ENCODE results near the gene ERF.
A peak's percentile ranks its signal among the peaks of the same experiment; 100 is the strongest.
"Not testable (repeated sequence)": the region's sequence is repeated elsewhere in the genome, so short reads cannot be mapped to it uniquely, and the experiment has no call there.

ERF gene

GRCh38 chr19:42269478-42270345, 14.8 kb upstream of the ERF start:
- H3K9ac ChIP-seq (ENCODE audit: insufficient read length, low read depth): peak overlapping the region; percentile 61
- peaks cover 31% of the 10 kb centered on the region for H3K36me3 ChIP-seq (ENCODE audit: insufficient read depth, insufficient read length, low read length)
- H3K4me3 ChIP-seq (ENCODE audit: insufficient read length, low read depth): peak overlapping the region; percentile 36
- H3K4me1 ChIP-seq (ENCODE audit: insufficient read depth, insufficient read length): peaks cover 2% of the 10 kb centered on the region
- H3K27me3 ChIP-seq (ENCODE audit: insufficient read depth, insufficient read length): no peaks in the 10 kb centered on the region
- no peak for DNase-seq (ENCODE audit: low read depth, low spot score)
- H3K9me3 ChIP-seq (ENCODE audit: insufficient read depth, low read length): no peaks in the 10 kb centered on the region
- no peak for TF ChIP-seq SUZ12 (IDR thresholded peaks at IDR 0.05; ENCODE audit: extremely low read depth, insufficient read depth, insufficient read length)
- no peak for TF ChIP-seq YY1 (IDR thresholded peaks at IDR 0.05; ENCODE audit: insufficient read depth, insufficient read length)
- TF ChIP-seq ZNF274 (IDR thresholded peaks at IDR 0.05; ENCODE audit: low read depth, low read length): no peak

DNA sequence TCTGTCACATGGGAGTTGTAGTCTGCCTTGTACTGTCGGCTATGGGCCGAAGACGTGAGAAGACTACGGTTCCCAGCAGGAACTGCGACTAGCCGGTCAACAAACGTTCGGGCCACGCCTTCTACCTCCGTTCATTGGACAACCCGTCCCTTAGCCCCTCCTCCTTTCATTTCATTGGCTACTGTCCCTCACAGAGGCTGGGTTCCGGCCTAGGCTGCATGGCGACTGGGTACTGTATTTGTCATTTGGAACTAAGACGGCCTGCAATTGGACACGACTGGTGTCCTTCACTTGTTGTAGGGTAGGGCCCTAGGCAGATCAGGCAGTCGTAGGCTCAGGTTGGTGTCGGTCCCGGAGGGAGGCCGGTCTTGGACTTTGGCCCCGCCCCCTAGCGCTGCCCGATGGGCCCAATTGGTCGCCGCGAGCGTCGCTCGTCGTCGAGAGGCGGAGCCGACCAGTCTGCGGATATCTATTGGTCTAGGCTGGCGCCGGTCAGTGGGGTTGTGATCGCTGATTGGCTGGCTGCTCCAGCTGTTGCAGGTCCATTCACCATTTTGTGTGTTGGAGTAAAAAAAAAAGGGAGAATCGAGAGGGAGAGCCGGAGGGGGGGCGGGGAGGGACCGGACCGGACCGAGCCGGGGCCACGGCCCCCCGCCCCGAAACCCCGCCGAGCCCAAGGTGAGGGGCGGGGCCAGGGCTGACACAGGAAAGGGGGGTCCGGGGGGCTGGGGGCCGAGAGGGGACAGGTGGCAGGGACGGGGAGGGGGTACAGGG, 14.0 kb upstream of the ERF start, which contains the start of gene CIC:
Gene CIC (plus strand): TSS at position 549 of the 774 bp plus-strand sequence. CDS start 2,532 bp downstream, outside the sequence.
- Histone ChIP-seq H3K9me3 (ENCODE audit: insufficient read depth, low read length) (no peaks in the 10 kb centered on the region), H3K4me1 (ENCODE audit: insufficient read depth, insufficient read length) (peaks cover 2% of the 10 kb centered on the region)

GRCh38 chr19:42268142-42268703, 13.3 kb upstream of the ERF start:
- DNase-seq (ENCODE audit: low read depth, low spot score): peak; percentile 96
- no peak for TF ChIP-seq SUZ12 (IDR thresholded peaks at IDR 0.05; ENCODE audit: extremely low read depth, insufficient read depth, insufficient read length)
- no peak for TF ChIP-seq YY1 (IDR thresholded peaks at IDR 0.05; ENCODE audit: insufficient read depth, insufficient read length)
- no peak for TF ChIP-seq ZNF274 (IDR thresholded peaks at IDR 0.05; ENCODE audit: low read depth, low read length)
- Histone ChIP-seq H3K36me3 (ENCODE audit: insufficient read depth, insufficient read length, low read length) (peaks cover 20% of the 10 kb centered on the region), H3K27me3 (ENCODE audit: insufficient read depth, insufficient read length) (no peaks in the 10 kb centered on the region), H3K9me3 (ENCODE audit: insufficient read depth, low read length) (no peaks in the 10 kb centered on the region), H3K4me1 (ENCODE audit: insufficient read depth, insufficient read length) (peaks cover 2% of the 10 kb centered on the region), H3K4me3 (ENCODE audit: insufficient read length, low read depth) (peak overlapping the region; percentile 88), H3K9ac (ENCODE audit: insufficient read length, low read depth) (peak overlapping the region; percentile 90)

More for the DNA sequence above, 14.0 kb upstream of the ERF start, which contains the start of gene CIC:
- Histone ChIP-seq H3K9ac (ENCODE audit: insufficient read length, low read depth) (peak within 1 kb of the TSS; percentile 90), H3K36me3 (ENCODE audit: insufficient read depth, insufficient read length, low read length) (peaks cover 26% of the 10 kb centered on the region), H3K27me3 (ENCODE audit: insufficient read depth, insufficient read length) (no peaks in the 10 kb centered on the region), H3K4me3 (ENCODE audit: insufficient read length, low read depth) (peak within 1 kb of the TSS; percentile 88)
- TF ChIP-seq SUZ12 (IDR thresholded peaks at IDR 0.05; ENCODE audit: extremely low read depth, insufficient read depth, insufficient read length): no peak
- no peak for TF ChIP-seq ZNF274 (IDR thresholded peaks at IDR 0.05; ENCODE audit: low read depth, low read length)
- TF ChIP-seq YY1 (IDR thresholded peaks at IDR 0.05; ENCODE audit: insufficient read depth, insufficient read length): no peak
- peak; percentile 97 for DNase-seq (ENCODE audit: low read depth, low spot score)

GRCh38 chr19:42267644-42268141, 12.8 kb upstream of the ERF start:
- H3K9ac ChIP-seq (ENCODE audit: insufficient read length, low read depth): peak overlapping the region; percentile 80
- H3K9me3 ChIP-seq (ENCODE audit: insufficient read depth, low read length): no peaks in the 10 kb centered on the region
- peaks cover 2% of the 10 kb centered on the region for H3K4me1 ChIP-seq (ENCODE audit: insufficient read depth, insufficient read length)
- no peak for DNase-seq (ENCODE audit: low read depth, low spot score)
- no peaks in the 10 kb centered on the region for H3K27me3 ChIP-seq (ENCODE audit: insufficient read depth, insufficient read length)
- H3K4me3 ChIP-seq (ENCODE audit: insufficient read length, low read depth): peak overlapping the region; percentile 63
- H3K36me3 ChIP-seq (ENCODE audit: insufficient read depth, insufficient read length, low read length): peaks cover 16% of the 10 kb centered on the region
- no peak for TF ChIP-seq ZNF274 (IDR thresholded peaks at IDR 0.05; ENCODE audit: low read depth, low read length)
- TF ChIP-seq YY1 (IDR thresholded peaks at IDR 0.05; ENCODE audit: insufficient read depth, insufficient read length): no peak
- no peak for TF ChIP-seq SUZ12 (IDR thresholded peaks at IDR 0.05; ENCODE audit: extremely low read depth, insufficient read depth, insufficient read length)

- DNase-seq (ENCODE audit: low read depth, low spot score); H3K27me3 ChIP-seq (ENCODE audit: insufficient read depth, insufficient read length); H3K4me3 ChIP-seq (ENCODE audit: insufficient read length, low read depth); H3K4me1 ChIP-seq (ENCODE audit: insufficient read depth, insufficient read length); H3K9ac ChIP-seq (ENCODE audit: insufficient read length, low read depth); H3K9me3 ChIP-seq (ENCODE audit: insufficient read depth, low read length): not testable (repeated sequence)
- H3K36me3 ChIP-seq (ENCODE audit: insufficient read depth, insufficient read length, low read length): peaks cover 10% of the 10 kb centered on the region
These were observed 12.1 kb upstream of the ERF start for GRCh38 chr19:42266928-42267603.

DNA sequence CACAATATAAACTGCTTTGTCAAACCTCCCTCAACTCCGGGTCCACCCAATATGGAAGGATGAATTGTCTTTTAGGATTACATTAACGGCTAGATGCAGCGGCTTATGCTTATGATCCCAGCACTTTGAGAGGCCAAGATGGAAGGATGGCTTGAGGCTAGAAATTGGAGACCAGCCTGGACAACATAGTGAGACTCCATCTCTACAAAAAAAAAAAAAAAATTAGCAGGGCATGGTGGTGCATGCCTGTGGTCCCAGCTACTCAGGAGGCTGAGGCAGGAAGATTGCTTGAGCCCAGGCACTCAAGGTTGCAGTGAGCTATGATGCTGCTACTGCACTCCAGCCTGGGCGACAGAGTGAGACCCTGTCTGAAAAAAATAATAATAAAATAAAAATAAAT, 11.2 kb upstream of the ERF start:
- H3K27me3 ChIP-seq (ENCODE audit: insufficient read depth, insufficient read length); H3K4me1 ChIP-seq (ENCODE audit: insufficient read depth, insufficient read length); H3K9ac ChIP-seq (ENCODE audit: insufficient read length, low read depth); H3K4me3 ChIP-seq (ENCODE audit: insufficient read length, low read depth); H3K9me3 ChIP-seq (ENCODE audit: insufficient read depth, low read length); H3K36me3 ChIP-seq (ENCODE audit: insufficient read depth, insufficient read length, low read length); DNase-seq (ENCODE audit: low read depth, low spot score): not testable (repeated sequence)

Data from NT2/D1 (cell line).